Stimulated activated naive CD8-positive, alpha-beta T cell treated with anti-CD3 and anti-CD28 coated beads, Interleukin-15, Interleukin-2, amounts not matched to agents 100 U/mL and 50 U/mL, for 24 hours (primary cell): ENCODE data around the gene OR56A5.
A peak's percentile ranks its signal among the peaks of the same experiment; 100 is the strongest.
"Not testable (repeated sequence)": the region's sequence is repeated elsewhere in the genome, so short reads cannot be mapped to it uniquely, and the experiment has no call there.

Experiments
- ATAC-seq: fragments of 150-1000 bp; cut with Tn5 transposase; one replicate; pipeline ENCODE4 v1.10.0; 2021
- DNase-seq: peaks from one replicate; pipeline ENCODE4 v3.0.0; 2021

OR56A5 gene

GRCh38 chr11:5968394-5968793 lies at the start of gene OR56A5:
TSS of gene OR56A5 (minus strand) at chr11:5968494. CDS start at chr11:5968494, 0 bp downstream.
- DNase-seq (no peak), ATAC-seq (no peak)

- ATAC-seq (no peak), DNase-seq (no peak)
Measured at GRCh38 chr11:6013042-6013441, 44.7 kb upstream of the OR56A5 start.

- no peak for ATAC-seq
Measured at GRCh38 chr11:6012035-6012668, 43.9 kb upstream of the OR56A5 start.

GRCh38 chr11:6006846-6007245 lies 38.6 kb upstream of the OR56A5 start, which contains the start of gene OR56A4:
TSS of gene OR56A4 (minus strand) at chr11:6006946. CDS start at chr11:6002992, 3,954 bp downstream.
- no peak for ATAC-seq
- DNase-seq: no peak

More at GRCh38 chr11:6012035-6012668, 43.9 kb upstream of the OR56A5 start:
- no peak for DNase-seq

- peak; percentile 32 for ATAC-seq
- no peak for DNase-seq
Measured at GRCh38 chr11:6006395-6006794, 38.1 kb upstream of the OR56A5 start.

- no peak for ATAC-seq
Measured at GRCh38 chr11:6002202-6002699, 34.0 kb upstream of the OR56A5 start.

GRCh38 chr11:5994791-5995190 lies 26.5 kb upstream of the OR56A5 start:
- DNase-seq: no peak
- no peak for ATAC-seq

More at GRCh38 chr11:6002202-6002699, 34.0 kb upstream of the OR56A5 start:
- DNase-seq: no peak

- DNase-seq (no peak), ATAC-seq (no peak)
Measured at GRCh38 chr11:5992604-5993251, 24.4 kb upstream of the OR56A5 start.

GRCh38 chr11:5992150-5992549 lies 23.9 kb upstream of the OR56A5 start:
- no peak for ATAC-seq
- no peak for DNase-seq

- ATAC-seq: no peak
- DNase-seq: no peak
Measured at GRCh38 chr11:5989203-5989602, 20.9 kb upstream of the OR56A5 start.

- no peak for ATAC-seq
Measured at GRCh38 chr11:5986885-5987284, 18.6 kb upstream of the OR56A5 start, which contains the start of gene OR52L1. TSS of gene OR52L1 (minus strand) at chr11:5986985. CDS start at chr11:5986930, 55 bp downstream.

GRCh38 chr11:5983443-5983842 lies 15.1 kb upstream of the OR56A5 start:
- ATAC-seq (no peak), DNase-seq (no peak)

More at GRCh38 chr11:5986885-5987284, 18.6 kb upstream of the OR56A5 start, which contains the start of gene OR52L1:
- no peak for DNase-seq

GRCh38 chr11:5973530-5973929 lies 5.2 kb upstream of the OR56A5 start:
- no peak for ATAC-seq
- DNase-seq: no peak

- ATAC-seq: no peak
- no peak for DNase-seq
Measured at GRCh38 chr11:5967708-5968107, 586 bp downstream of the OR56A5 start.

GRCh38 chr11:5966958-5967357 lies 1.3 kb downstream of the OR56A5 start:
- no peak for DNase-seq
- no peak for ATAC-seq

GRCh38 chr11:5960704-5961320 lies 7.5 kb downstream of the OR56A5 start:
- ATAC-seq, DNase-seq: not testable (repeated sequence)

GRCh38 chr11:5955586-5955985 lies 12.7 kb downstream of the OR56A5 start:
- DNase-seq (no peak), ATAC-seq (no peak)

- DNase-seq (no peak), ATAC-seq (no peak)
Measured at GRCh38 chr11:5941951-5942350, 26.3 kb downstream of the OR56A5 start, which contains the start of gene OR56A3. TSS of gene OR56A3 (plus strand) at chr11:5942251. CDS start at chr11:5947347, 5,096 bp downstream.

GRCh38 chr11:5940748-5941147 lies 27.5 kb downstream of the OR56A5 start:
- ATAC-seq (no peak), DNase-seq (no peak)

GRCh38 chr11:5938603-5938965 lies 29.7 kb downstream of the OR56A5 start:
- DNase-seq: no peak

GRCh38 chr11:5937868-5938602 lies 30.3 kb downstream of the OR56A5 start:
- ATAC-seq (no peak), DNase-seq (no peak)

More at GRCh38 chr11:5938603-5938965, 29.7 kb downstream of the OR56A5 start:
- no peak for ATAC-seq

GRCh38 chr11:5933116-5933515 lies 35.2 kb downstream of the OR56A5 start:
- no peak for ATAC-seq
- no peak for DNase-seq
